GM18511 (cell line): ENCODE data around the gene ARV1.
"Not testable (repeated sequence)": the region's sequence is repeated elsewhere in the genome, so short reads cannot be mapped to it uniquely, and the experiment has no call there.

Source experiments
- ATAC-seq: cut with Tn5 transposase; IDR thresholded peaks from one replicate; pipeline ENCODE4 v1.9.1; 2021; ENCODE audit warnings: mild to moderate bottlenecking, moderate library complexity; ENCODE audit not compliant: unreplicated experiment

The ARV1 gene

DNA sequence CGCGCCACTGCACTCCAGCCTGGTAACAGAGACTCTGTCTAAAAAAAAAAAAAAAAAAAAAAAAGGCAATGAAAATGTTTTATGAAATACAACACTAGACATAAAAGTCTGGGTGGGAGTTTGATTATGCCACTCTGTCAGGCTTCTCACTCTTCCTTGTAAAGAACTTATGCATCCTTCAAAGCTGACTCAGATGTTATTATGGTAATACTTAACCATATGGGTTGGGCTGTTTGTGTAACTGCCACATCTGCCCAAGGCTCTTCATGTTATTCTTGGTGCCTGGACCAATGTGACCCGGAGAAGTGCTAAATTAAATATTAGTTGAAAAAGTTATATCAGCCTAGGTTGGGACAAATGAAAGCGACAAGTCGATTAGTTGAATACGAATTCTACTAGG is 37.3 kb downstream of the ARV1 start:
- no peak for ATAC-seq

DNA sequence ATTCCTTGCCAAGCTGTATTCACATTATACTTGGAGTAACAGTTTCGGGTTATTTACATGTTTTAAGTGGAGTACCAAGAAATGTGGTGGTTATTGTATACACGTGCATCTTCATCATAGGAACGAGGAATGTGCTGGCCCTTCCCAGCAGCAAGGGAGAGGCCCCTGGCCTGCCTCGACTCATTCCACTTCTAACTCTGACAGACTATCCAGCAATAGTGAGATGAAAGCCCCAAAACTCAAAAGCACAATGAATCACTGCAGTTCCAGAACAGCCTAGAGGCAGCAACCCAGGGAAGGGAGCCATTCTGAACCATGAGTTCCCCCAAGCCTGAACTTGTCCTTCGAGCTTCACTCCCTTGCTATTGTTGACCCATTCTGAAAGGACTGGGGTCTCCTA is 38.1 kb downstream of the ARV1 start:
- ATAC-seq, result no peak

DNA sequence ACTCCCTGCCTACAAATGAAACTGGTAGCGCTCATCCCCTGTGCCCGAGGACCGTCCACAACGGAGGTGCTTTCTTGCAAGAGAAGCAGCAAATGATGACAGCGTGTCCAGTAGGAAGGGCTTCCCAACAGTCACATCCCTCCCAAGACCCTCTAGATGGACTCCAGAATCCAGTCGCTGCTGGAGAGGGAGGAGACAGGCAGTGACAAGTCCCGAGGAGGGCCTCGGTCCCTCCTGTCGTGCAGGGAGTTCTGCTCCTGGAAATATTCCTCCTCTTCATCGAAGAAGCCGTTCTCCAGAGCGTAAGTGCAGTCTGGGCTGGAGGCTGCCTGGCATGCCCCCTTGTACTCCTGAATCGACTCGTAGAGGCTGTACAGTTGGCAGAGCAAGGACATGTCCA is 40.8 kb downstream of the ARV1 start:
- no peak for ATAC-seq

DNA sequence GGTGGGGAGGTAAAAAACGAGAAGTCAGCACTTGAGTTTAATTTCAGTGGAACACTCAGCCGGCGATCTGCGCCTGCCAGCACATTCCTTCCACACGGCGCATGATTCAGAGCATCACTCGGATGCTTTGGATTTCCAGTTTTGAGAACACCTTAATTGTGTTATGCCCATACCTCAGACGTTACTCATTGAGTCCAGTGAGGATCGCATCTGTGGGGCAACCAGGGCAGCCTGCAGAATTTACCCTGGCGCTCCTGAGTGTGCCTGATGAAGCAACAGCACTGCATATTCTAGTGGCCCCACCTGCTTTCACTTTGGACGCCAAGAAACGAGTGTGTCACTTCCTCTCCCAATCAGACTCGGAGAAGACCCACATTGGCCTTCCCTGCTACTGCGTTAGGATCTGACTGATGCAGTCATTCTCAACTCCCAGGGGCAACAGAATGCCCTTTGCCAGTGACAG is 41.3 kb downstream of the ARV1 start:
- ATAC-seq, result no peak

- ATAC-seq, result no peak
Measured at GRCh38 chr1:231020816-231021215, 41.9 kb downstream of the ARV1 start.

GRCh38 chr1:231021540-231022031 is 42.7 kb downstream of the ARV1 start:
- no peak for ATAC-seq

DNA sequence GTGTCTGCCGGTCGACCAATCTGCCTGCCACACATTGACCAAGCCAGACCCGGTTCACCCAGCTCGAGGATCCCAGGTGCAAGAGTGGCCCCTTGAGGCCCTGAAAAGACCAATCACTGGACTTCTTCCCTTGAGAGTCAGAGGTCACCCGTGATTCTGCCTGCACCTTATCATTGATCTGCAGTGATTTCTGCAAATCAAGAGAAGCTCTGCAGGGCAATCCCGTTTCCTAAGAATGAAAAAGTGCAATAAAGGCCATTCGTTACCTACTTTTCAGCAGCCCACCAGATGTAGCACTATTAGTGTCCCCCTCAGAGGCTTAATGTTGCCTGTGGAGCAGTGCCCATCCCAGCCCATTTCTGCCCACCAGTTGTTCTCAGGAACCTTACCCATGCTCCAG is 43.6 kb downstream of the ARV1 start:
- not testable (repeated sequence) for ATAC-seq

- no peak for ATAC-seq
Measured at GRCh38 chr1:231023150-231023549, 44.3 kb downstream of the ARV1 start.

DNA sequence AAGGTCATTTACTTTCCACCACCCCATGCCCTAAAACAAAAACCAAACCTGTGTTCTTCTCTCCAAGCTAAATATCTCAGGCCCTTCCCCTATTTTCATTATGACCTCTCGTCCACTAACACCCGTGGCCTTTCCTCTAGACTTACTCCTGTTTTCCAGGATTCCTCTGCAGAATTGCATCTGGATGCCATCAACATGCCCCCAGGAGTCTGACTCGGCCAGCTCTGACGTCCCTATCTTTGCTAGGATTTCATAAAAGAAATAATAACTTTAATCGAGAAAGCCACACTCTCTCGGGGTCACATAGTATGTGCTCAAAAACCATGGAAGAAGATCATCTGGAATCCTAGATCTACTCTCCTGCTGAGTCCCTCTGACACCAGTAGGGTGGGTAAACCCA is 47.7 kb downstream of the ARV1 start:
- ATAC-seq, result no peak

DNA sequence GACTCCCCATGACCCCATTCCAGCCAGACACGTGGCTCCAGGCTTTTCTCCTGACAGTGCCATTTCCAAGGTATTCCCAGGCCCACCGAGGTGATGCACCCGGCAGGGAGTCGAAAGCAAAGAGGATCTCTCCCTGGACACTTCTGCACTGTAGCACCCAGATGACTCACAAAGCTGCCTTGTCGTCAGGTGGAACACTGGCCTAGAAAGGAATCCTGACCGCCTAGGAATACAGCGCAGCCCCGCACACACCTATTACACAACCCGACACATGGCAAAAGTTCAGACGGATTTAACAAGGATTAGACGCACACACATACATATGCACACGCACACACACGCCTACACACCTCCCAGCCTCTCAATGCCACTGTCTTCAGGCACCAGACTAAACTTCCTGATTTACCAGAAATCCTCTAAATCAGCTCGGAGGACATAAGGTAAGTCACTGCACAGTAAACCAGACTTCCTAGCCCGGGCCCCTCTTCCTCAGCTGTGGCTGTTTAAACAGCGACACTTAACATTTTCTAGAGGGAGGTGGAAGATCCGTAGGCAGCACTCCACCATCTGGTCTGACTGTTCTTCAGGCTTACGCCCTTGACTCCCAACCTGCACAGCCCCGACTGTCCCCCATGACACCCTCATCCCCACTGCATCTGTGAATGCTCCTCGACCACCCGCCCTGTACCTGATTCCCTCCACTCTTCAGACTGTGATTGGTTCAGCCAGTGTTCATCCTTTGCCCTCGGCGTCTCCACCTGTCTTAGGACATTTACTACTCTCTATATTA is 48.4 kb downstream of the ARV1 start:
- no peak for ATAC-seq

DNA sequence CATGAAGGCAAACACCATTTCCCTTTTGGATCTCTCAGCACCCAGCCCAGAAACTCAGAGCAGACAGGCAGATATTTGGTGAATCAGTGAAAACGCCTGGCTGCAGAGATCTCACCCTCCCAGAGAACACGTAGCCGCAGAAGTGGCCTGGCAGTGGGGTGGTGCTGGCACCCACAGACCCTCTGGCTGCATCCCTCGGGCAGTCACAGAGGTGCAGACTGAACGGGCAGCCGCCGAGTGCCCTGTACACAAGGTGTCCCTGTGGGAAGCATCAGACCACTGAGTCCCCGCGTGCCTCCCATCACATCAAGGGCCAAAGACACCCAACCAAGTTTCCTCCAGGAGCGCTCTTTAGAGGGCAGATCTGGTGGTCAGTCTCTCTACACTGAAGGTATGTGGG is 49.1 kb downstream of the ARV1 start:
- ATAC-seq, result no peak

DNA sequence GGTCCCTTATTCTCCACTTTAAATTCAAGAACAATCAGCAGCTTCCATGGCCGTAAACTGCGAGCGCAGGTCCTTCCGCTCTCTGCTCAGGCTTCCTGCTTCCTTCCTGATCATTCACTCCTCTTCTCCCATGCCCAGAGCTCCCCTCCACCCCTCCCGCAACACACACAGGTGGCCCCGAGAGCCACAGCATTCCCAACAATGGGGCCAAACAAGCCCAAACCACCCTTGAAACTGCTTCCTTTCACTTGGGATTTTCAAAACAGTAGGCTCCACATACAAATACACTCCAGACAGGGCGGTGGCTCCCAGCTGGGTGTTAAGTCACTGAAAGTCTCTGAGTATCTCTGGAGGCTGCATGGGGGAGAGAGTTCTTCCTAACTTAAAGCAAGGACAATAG is 49.8 kb downstream of the ARV1 start:
- ATAC-seq, result no peak

DNA sequence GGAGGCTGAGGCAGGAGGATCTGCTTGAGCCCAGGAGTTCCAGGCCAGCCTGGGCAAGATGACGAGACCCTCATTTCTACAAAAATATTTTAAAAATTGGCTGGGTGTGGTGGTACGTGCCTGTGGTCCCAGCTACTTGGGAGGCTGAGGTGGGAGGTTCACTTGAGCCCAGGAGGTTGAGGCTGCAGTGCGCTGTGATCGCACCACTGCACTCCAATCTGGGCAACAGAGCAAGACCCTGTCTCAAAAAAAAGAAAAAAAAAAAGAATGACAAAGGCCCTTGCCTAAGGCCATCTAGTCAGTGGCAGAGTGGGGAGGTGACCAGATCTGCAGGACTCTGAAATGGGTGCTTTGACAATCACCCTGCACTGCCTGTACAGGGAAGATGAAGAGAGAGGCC is 50.4 kb downstream of the ARV1 start:
- not testable (repeated sequence) for ATAC-seq

GRCh38 chr1:231029841-231030240 is 50.9 kb downstream of the ARV1 start:
- no peak for ATAC-seq

DNA sequence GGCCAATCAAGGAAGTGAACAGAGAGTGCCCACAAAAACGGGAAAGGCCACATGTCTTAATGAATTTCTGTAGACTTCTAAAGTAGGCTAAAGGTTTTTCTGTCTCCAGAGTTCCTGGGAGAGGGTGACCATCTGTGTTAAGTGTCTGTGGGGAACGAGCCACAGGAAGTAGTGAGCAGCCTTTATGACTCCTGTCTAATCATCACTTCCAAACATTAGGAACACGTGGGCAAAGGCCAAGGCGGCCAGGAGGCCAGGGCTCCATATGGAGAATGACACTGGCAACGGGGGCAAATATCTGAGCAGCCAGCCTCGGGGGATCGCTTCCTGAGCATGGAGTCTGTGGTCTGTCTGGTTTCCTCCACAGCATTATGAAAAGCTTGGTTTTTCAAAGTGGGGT is 54.1 kb downstream of the ARV1 start:
- ATAC-seq, result no peak

GRCh38 chr1:231035799-231036198 is 56.9 kb downstream of the ARV1 start:
- ATAC-seq, result no peak

DNA sequence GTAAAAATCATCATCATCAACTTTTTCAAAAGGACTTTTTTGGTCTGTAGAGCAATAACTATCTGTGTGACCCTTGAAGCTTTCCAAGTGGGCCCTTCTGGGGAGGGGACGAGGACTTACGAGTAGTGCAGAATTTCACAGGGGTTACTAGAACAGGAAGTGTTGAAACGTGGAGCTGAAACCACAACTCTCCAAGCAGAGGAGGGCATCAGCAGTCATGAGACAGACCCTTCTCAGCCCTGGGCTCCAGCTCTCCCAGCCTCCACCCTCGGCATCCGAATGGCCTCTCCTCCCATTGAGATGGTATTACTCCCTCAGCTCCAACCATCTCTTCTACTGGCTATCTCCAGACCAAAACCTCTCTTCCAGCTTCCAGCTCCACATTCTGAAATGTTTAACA is 57.5 kb downstream of the ARV1 start:
- ATAC-seq, result no peak

DNA sequence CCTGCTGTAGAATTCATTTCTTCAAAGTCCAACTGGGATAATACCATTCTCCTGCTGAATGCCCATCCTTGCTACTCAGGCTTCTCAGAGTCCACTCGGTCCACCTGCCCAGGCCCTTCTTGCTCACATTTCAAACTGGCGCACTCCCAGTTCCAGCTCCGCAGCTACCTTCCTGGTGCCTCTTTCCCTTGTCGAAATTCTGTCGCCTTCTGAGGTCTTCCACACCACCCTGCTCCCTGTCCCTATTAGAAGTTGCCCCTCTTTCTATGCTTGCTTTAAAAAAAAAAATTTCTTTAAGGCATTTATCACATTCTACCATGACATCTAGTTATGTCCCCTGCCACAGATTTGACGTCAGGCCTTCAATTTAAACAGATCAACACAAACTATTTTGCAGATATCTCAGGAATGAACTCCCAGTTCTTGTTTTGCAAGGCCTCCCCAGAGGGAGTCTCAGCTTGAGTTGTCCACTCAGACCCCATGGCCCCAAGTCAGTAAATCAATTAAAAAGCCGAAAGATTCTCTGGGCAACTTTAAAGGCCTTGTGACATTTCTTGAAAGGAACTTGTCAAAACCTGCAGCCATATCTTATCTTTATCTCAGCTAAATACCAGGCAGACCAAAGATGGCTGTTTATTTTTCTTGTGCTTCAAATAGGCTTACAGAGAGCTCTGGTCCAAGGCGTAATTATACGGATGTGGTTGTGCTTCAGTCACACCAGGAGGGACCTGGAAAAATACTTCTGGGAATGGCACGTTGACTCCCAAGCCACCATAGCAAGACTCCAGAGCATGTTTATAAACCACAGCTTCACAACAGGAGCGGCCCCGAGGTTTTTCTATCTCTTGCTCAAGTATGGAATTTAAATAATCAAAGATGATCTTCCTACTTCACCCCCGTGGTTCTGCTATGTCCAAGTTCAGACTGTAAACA is 59.0 kb downstream of the ARV1 start:
- ATAC-seq, result no peak

GRCh38 chr1:231039161-231040018 is 60.5 kb downstream of the ARV1 start:
- peak; percentile 71 for ATAC-seq

DNA sequence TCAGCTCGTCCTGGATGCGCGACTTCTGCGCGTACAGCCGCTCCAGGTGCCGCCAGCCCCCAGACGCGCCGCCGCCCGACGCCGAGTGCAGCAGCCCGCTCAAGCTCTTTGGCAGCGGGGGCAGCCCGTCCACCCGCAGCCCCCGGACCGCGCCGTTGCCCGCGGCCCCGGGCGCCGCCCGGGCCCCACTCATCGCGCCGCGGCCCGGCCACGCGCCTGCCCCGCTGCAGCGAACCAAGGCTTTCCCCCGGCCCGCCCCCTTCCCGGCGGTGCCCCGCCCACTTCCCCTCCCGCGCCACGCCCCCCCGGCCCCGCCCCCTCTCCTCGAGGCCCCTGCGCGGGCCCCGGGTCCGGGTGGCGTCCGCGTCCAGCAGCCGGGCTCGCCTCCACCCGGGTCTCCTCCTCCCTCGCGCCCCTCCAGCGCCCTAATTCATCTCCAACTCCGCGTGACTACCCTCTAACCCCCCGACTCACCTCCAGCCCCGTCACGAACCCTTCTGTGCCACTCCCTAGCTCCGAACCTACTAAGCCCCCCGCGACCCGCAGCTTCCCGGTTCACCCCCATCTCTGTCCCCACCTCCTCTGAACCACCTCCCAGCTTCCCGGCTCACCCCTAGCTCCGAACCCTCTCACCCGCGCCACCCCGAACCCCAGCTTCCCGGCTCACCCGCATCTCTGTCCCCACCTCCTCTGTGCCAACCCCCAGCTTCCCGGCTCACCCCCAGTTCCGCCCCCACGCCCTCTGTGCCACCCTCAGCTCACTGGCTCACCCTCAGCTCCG is 61.3 kb downstream of the ARV1 start, which contains the start of gene FAM89A:
Gene FAM89A (minus strand): TSS at position 236 of the 781 bp plus-strand sequence. CDS start 43 bp downstream, at position 193.
- ATAC-seq, result peak; percentile 77
